ENCODE results near the gene OGDH.

DNA sequence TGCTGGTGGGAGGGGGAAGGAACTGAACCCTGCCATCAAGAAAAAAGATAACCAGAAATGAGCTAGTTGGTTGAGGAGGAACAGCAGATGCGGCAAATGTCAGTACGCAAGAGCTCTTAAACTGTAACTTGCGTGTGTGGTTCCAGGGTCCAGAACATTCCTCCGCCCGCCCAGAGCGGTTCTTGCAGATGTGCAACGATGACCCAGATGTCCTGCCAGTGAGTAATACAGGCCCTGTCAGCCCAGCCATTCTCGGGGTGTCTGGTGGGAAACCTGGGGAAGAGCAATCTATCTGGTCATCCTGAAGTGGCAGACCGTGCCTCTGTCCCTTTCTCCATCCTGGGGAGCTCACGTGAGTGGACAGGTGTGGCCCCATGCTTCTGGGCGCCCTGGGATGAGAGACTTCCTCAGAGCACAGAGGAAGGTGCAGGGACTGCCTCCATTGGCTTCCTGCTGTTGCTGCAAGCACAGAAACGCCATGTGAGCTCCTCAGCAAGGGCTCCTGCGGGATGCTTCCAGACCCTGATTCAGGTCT lies 91.7 kb downstream of the OGDH start:
- TF ChIP-seq, protein P1, sequence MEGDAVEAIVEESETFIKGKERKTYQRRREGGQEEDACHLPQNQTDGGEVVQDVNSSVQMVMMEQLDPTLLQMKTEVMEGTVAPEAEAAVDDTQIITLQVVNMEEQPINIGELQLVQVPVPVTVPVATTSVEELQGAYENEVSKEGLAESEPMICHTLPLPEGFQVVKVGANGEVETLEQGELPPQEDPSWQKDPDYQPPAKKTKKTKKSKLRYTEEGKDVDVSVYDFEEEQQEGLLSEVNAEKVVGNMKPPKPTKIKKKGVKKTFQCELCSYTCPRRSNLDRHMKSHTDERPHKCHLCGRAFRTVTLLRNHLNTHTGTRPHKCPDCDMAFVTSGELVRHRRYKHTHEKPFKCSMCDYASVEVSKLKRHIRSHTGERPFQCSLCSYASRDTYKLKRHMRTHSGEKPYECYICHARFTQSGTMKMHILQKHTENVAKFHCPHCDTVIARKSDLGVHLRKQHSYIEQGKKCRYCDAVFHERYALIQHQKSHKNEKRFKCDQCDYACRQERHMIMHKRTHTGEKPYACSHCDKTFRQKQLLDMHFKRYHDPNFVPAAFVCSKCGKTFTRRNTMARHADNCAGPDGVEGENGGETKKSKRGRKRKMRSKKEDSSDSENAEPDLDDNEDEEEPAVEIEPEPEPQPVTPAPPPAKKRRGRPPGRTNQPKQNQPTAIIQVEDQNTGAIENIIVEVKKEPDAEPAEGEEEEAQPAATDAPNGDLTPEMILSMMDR (IDR thresholded peaks at IDR 0.05; ENCODE audit: insufficient read depth, low read depth, low read length), result no peak
- no peak for TF ChIP-seq EZH2 (IDR thresholded peaks at IDR 0.05; ENCODE audit: insufficient read depth, low read length)
